ENCODE measurements around the gene PDS5B. TPM values are rescaled to one million over a fixed set of nuclear protein-coding genes. Genes with fewer than 3 reads are reported as not detected.
"Not testable (repeated sequence)": the region's sequence is repeated elsewhere in the genome, so short reads cannot be mapped to it uniquely, and the experiment has no call there.

The PDS5B gene
- total and polyA plus RNA-seq, 2 of the 8 experiments (the other 6 are each of a cell fraction or from before 2014, with no cell fraction given), result 5.5 to 54.6 TPM

- H3K18ac ChIP-seq (ENCODE audit: extremely low read depth, low read length); H2AFZ ChIP-seq (ENCODE audit: low read length); H3K56ac ChIP-seq (replicated peaks; ENCODE audit: insufficient read length, low read depth, low read length); H4K8ac ChIP-seq (ENCODE audit: extremely low read depth, insufficient read depth, low read length); H3K4me2 ChIP-seq (ENCODE audit: insufficient read depth in 1 of 2, low read depth in 2 of 2, low read length in 2 of 2); FAIRE-seq; H3K23me2 ChIP-seq (ENCODE audit: low read depth, low read length); H3K4me1 ChIP-seq (replicated peaks in 1 of 4; ENCODE audit: control insufficient read depth in 3 of 4, insufficient read depth in 4 of 4, low read length in 3 of 4); H4K91ac ChIP-seq (replicated peaks; ENCODE audit: insufficient read length, low read length); DNase-seq (ENCODE audit: low read depth in 1 of 2, low spot score in 2 of 2); H2BK15ac ChIP-seq (ENCODE audit: low read length); H3K9ac ChIP-seq (replicated peaks in 1 of 4; ENCODE audit: extremely low read depth in 1 of 4, low read depth in 3 of 4, low read length in 3 of 4); H2BK20ac ChIP-seq (ENCODE audit: low read length); H3K79me2 ChIP-seq (ENCODE audit: control insufficient read depth in 1 of 2, insufficient read depth in 2 of 2, low read length in 2 of 2); CTCF ChIA-PET (ENCODE audit: partially characterized antibody); H2BK5ac ChIP-seq (ENCODE audit: low read depth, low read length); H3K27me3 ChIP-seq (replicated peaks in 1 of 4; ENCODE audit: control insufficient read depth in 3 of 4, extremely low read depth in 1 of 4, insufficient read depth in 3 of 4, low read length in 3 of 4); H2AK5ac ChIP-seq (ENCODE audit: low read depth, low read length); H3K4ac ChIP-seq (replicated peaks; ENCODE audit: insufficient read length, low read depth, low read length); H2BK12ac ChIP-seq (ENCODE audit: low read depth, low read length); H3K14ac ChIP-seq (ENCODE audit: insufficient read length); H2BK120ac ChIP-seq (replicated peaks; ENCODE audit: low read depth, low read length); H4K5ac ChIP-seq (ENCODE audit: insufficient read length, low read depth, low read length); H3K79me1 ChIP-seq (ENCODE audit: low read depth, low read length); H3K27ac ChIP-seq (ENCODE audit: low read depth, low read length); H3K23ac ChIP-seq (ENCODE audit: insufficient read length); H4K20me1 ChIP-seq (replicated peaks in 1 of 2; ENCODE audit: control insufficient read depth in 1 of 2, insufficient read depth in 2 of 2, low read length in 2 of 2); POLR2A ChIA-PET (ENCODE audit: partially characterized antibody); H3K36me3 ChIP-seq (ENCODE audit: control insufficient read depth in 2 of 4, insufficient read depth in 4 of 4, low read length in 3 of 4); H3K4me3 ChIP-seq (ENCODE audit: extremely low read depth in 1 of 4, insufficient read depth in 2 of 4, low read depth in 3 of 4, low read length in 4 of 4): not testable (repeated sequence)
- WGBS, 2 experiments (ENCODE audit: extremely low coverage in 1 of 2, insufficient coverage in 1 of 2, insufficient read length in 1 of 2, insufficient replicate concordance in 2 of 2, low coverage in 1 of 2, low lambda C conversion rate in 2 of 2, missing lambda C conversion rate in 1 of 2), result 92% methylated on average over 4 of the region's 4 CpGs; no CpG with 5 or more reads in 1 of the 2 experiments
- peaks cover 12 to 13% of the 10 kb centered on the region in 2 experiments for H3K9me3 ChIP-seq (ENCODE audit: insufficient read depth in 2 of 2, low read depth in 1 of 2, low read length in 1 of 2)
Measured at GRCh38 chr13:32575687-32576086, 10.6 kb upstream of the PDS5B start.

Measured in H1 (cell line).